ENCODE data around the gene ZFP92.
A peak's percentile ranks its signal among the peaks of the same experiment; 100 is the strongest.
"Not testable (repeated sequence)": the region's sequence is repeated elsewhere in the genome, so short reads cannot be mapped to it uniquely, and the experiment has no call there.

Gene ZFP92, protein sequence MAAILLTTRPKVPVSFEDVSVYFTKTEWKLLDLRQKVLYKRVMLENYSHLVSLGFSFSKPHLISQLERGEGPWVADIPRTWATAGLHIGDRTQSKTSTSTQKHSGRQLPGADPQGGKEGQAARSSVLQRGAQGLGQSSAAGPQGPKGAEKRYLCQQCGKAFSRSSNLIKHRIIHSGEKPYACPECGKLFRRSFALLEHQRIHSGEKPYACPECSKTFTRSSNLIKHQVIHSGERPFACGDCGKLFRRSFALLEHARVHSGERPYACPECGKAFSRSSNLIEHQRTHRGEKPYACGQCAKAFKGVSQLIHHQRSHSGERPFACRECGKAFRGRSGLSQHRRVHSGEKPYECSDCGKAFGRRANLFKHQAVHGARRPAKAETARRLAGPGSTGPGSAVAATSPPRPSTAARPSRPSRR

DNA sequence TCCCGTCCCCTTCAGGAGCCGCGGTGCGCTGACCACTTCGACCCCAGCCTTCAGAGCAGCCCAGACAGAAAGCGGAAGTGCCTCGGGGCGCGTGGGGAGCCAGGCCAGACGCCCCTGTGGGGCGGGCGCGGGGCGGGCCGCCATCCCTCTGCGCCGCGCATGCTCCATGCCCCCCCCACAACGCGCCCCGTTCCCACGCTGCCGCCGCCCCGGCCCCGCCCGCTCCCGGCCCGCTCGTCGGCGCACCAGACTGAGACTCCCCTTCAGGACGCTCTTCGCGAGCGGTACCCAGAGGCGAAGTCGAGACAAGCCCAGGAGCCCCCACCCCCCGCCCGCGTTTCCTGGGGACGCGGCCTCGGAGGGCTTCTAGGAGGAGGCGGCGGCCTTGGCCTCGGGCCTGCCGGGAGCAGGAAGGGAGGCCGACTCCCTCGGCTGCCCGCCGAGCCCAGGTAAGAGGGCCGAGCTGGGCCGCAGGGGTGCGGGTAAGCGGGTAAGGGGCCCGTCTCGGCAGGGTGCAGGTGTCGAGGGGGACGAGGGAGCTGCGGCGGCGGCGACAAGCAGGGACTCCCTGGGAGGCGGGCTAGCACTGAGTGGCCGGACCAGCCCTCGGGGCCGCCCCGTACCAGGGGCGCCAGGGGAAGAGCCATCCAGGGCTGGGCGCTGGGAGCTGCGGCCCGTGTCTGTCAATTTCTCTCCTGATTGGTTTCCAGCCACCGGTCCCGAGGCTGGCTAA is at the start of gene ZFP92:
Gene ZFP92 (plus strand): TSS at position 218 of the 733 bp plus-strand sequence. CDS start 6,851 bp downstream, outside the sequence.
- peak in 2 of 3 experiments; percentile 24 for DNase-seq

DNA sequence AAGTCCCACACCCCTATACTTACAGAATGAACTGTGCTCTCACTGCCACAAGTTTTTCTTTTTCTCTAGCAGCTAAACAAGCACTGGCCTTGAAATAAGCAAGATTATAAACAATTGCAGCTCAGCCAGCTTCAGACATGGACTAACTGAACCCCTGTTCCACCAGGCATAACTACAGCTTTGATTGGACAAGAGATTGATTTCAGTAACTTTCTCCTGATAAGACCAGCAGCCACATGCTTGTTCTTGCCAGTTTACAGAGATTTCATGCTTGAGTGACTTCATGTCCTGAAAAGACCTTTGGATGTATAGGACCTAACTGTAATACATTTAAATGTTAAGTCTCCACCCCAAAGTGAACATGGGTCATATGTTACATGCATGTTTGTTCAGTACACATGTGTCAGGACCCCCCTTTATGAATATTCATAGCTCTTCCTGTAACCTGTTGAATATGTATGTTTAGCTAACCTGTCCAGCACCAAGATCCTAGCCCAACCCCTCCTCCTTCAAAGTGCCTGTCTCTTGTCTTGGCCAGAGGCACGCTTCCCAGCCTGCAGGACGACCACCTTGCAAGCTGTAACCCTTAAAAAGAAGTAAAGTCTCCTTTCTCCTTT is 49.4 kb upstream of the ZFP92 start:
- DNase-seq, result no peak

DNA sequence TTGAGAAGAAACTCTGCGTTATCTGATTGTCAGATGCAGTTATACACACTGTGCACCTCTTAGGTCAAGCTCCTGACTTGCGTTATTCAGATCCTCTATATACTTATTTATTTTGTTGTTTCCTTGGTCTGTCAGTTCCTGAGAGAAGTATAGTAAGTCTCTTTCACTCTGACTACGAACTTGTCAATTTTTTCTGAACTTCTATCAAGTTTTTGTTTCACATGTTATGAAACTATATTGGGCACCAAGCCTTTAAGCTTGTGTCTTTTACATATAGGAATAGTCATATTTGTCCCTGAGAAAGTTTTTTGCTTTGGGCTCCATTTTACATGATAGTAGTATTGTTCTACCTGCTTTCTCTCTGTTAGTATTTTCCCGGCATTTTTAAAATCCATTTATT is 45.6 kb upstream of the ZFP92 start:
- no peak for DNase-seq

DNA sequence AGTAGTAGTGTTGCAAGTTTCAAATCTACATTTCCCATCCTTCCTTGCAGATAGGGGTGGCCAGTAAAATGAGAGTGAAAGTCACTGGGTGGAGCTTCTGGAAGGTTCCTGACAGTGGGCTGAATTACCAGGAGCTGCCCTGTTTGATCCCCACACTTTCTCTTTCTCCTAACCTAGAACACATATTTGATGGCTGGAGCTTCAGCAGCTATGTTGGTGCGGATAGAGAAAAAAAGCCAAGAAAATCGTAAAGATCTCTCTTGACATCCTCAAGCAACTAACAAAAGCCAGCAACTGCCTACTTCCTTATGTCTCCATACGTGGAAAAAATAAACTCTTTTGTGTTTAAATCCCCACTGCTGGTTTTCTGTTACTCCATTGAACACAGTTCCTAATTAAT is 45.2 kb upstream of the ZFP92 start:
- no peak for DNase-seq

DNA sequence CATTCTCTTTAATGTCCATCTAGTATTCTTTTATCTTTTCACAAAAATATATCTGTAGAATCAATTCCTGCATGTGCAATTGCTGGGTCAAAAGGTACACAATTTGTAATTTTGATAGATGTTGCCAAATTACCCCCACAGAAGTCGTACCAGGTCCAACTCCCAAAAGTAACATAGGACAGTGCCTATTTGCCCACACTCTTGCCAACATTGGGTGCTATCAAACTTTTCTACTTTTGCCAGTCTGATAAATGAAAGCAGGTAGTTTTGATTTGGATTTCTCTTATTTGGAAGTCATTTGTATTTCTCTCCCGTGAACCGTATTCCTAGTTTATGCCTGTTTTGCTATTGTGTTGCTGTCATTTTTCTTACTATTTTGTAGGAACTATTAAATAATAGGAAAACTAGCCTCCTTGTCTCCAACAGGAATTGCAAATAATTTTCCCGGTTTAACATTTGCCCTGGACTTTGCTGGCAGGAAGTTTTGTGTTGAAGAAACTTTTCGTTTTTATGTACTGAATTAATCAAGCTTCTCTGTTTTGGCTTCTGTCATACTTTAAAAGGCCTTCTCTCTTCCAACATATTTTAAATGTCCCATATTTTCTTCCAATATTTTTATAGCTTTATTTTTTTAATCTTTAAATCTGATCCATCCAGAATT is 44.3 kb upstream of the ZFP92 start:
- DNase-seq, result no peak

DNA sequence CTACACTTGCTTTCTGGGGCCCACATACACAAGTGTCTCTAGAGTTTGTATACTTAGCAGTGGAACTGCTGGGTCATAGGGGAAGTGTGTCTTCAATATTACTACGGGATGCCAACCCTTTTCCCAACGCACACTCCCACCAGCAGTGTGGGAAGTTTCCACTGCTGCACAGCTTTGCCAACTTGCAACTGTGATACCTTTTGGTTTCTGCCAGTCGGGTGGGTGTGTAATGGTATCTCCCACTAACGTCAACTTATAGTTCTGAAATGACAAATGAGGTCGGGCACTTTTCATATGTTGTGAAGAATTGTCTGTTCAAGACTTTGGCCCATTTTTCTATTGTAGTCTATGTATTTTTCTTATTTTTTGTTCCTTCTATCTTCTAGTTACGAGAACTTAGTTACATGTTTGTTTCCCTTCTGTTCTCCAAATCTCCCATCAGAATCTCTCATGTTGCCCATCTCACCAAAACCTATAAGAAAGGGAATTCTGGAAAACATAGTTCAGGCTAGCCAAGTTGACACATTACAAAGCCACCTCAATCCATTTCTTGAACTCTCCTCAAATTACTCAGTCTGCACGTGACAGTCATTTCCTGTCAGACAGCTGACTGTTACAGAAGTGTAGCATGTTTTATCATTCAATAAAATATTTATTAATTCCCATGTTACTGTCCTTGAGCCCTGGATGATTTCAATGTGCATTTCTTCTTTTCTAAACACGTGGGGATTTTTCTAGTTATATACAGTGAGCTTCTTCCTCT is 40.8 kb upstream of the ZFP92 start:
- DNase-seq, result no peak

DNA sequence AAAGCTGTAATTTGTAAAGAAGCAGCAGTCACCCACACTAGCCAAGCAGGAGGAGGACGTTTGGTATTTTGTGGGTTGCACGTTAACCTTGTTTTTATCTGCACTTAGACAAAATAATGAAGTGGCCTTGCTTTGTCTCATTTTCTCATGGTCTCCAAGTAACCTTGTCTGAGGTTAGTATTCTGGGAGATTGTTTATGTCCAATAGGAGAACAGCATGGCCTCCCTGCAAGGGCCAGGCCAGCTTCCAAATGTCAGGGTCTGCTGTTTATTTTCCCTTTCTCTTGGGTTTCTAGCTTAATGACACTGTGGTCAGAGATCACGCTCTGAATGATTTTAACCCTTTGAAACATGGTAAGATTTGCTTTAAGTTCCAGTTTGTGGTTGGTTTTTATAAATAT is 40.0 kb upstream of the ZFP92 start:
- no peak for DNase-seq

DNA sequence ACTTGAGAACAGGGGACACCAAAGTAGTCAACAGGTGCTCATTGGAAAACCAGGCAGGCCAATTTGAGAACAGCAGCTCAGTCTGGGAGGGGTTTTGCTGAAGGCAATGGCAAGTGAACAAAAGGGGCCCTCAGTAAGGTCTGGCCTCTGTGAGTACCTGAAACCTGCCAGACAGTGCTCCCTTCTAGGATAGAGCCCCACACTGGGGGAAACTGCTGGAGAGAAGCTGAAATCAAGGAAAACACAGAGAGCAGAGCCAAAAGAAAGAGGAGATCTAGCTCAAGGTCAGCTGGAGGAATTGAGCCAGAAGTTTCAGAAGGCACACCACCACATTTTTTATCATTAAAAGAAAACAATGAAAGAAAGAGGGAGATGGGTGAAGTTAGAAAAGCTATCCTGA is 38.3 kb upstream of the ZFP92 start:
- DNase-seq, result peak in 1 of 3 experiments; percentile 23

DNA sequence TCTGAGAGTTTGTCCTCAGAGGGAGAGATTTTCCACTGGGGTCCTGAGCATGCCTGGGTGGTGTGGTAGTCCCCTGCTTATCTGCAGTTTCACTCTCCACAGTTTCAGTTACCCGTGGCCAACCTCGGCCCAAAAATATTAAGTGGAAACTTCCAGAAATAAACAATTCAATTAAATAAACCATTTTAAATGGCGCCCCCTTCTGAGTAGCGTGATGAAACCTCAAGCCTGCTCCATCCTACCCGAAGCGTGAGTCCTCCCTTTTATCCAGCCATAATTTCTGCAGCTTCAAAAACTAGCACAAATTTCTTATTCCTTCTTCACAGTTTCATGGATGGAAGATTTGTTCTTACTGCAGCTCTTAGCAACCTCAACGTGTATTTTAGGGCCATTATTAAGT is 36.8 kb upstream of the ZFP92 start:
- DNase-seq, result no peak

DNA sequence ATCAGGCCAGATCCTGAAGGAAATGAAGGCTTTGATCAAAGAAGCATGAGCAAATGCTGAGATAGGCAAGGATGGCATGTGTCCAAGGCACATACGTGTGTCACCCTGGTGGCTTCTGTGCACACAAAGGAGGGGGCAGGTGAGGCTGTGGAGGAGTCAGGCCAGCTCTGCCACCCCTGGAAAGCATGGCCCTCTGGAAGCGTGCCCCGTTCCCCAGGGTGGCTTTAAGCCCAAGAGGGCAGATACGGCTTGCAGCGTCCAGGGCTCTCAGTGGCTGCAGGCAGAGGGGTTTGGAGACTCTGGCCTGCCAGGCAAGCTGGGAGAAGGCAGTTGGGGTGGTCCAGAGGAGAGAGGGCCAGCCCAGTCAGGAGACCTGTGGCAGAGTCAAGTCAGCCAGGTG is 35.7 kb upstream of the ZFP92 start:
- no peak for DNase-seq

DNA sequence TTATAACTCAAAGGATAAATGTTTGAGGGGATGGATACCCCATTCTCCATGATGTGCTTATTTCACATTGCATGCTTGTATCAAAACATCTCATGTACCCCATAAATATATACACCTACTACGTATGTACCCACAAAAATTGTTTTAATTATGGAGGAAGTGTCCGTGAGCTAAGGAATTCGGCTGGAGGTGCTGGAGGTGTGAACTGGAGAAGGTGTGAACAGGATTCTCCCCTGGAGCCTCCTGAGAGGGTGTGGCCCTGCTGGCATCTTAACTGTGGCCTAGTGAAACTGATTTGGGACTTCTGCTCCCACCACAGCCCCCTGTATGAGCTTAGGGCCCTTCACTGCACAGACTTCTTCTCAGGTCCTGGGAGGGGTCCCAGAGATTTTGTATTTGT is 33.5 kb upstream of the ZFP92 start:
- no peak for DNase-seq

DNA sequence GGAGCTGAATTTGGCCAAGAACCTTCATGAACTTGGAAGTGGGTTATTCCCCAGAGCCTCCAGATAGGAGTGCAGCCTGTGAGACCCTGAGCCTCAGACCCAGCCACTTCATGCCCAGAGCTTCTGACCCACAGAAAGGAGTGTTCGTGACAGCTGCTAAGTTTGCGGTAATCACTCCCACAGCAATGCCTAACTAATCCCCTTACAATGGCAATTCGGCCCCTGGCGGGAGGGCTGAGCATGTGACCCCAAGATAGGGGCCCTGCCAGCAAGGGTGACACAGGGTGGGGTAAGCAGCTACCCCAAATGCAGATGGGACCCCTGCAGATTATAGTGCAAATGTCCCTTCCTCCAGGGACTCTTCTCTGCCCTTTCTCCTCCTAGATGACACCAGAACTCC is 32.7 kb upstream of the ZFP92 start:
- DNase-seq, result no peak

DNA sequence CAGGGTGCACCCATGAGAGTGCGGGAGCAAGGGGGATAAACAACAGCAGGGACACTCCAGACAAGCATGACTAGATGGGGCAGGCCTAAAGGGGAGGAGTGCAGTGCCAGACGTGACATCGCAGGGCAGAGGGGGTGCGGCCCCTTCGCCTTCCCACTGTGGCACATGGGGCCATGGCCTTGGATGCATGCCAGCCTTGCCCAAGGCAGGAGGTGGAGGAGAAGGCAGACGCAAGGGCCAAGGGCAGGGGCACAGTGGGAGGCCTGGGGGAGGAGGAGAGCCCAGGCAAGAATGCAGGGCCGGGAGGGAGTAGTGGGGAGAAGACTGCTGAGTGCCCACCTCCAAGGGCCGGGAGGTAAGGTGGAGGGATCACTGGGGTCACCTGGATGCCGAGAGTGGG is 31.8 kb upstream of the ZFP92 start:
- DNase-seq, result no peak

DNA sequence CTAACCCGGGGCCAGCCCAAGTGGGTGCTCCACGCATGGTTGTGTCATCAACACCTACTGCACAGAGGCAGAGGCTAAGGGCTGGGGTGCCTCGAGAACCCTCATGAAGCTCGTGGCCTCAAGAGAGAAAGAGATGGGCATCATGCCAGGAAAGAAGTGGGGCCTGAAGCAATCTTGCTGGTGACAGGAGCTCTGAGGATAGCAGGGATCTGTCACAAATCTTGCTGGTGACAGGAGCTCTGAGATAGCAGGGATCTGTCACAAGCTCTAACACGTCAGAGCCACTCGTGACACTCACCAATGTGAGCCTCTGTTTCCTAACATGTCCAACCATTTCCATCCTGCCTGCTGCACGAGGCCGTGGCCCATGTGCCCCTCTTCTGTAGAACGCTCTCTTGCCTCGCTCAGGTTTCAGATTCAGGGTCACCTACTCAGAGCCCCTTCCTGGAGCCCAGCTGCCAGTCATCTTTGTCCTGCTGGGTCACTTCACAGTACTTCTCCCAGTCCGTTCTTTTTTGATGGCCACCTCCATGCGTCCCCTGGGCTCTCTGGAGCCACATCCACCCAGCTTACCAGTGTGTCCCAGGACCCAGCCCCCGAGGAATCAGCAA is 31.2 kb upstream of the ZFP92 start:
- DNase-seq, result peak in 2 of 3 experiments; percentile 23 to 25

DNA sequence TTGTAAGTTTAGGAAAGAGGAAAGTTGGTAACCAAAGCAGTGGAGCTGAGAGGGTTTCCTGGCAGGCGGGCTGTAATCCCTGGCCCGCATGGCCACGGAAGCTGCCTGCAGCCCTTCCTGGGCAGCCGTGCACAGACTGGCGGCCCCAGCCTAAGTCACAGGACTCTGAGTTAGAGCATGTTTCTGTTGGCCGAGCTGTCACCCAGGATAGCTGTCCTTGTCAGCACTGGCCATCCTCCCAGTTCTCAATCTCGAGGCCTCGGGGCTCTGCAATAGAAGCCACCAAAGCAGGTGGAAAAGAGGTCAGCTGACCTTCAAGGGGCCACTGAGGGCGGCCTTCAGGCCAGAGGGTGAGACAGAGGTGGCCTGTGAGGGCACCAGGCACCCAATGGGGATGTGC is 30.6 kb upstream of the ZFP92 start:
- no peak for DNase-seq

DNA sequence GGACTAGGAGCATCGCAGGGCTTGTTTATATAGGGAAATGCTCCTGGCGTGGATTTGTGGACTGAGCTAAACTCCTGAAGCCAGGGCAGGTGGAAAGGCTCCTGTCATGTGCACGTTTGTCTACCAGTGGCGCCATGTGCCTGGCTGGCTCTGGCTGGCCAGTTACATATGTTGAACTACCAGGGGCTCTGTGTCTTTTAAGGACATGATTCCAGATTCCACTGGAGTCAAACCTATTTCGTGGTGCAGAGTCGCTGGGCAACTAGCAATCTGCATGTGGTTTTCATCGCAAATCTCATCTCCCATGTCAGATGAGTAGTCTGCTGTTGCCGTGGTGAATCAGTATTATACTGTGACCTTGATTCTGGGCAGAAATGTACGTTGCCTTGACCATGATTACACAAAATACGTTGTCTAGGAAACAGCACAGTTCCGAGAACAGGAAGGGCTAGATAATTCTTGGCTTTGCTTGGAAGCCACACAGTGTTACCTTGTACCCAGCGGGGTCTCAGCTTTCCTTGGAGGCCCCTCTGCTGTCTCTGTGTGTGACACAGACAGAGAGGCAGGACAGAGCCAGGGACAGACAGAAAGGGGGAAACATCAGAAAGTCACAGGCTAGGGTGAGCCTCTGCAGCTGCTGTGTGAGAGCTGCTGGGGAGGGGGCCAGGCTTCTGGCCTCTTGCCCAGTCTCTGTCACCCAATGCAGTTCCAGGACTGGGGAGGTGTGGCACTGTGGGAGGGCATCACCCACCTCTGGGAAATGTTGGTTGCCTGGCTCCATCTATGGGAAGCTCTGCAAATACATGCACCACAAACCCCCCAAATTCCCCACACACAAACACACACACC is 29.4 kb upstream of the ZFP92 start:
- peak; percentile 72 to 89 (median 84) for DNase-seq

DNA sequence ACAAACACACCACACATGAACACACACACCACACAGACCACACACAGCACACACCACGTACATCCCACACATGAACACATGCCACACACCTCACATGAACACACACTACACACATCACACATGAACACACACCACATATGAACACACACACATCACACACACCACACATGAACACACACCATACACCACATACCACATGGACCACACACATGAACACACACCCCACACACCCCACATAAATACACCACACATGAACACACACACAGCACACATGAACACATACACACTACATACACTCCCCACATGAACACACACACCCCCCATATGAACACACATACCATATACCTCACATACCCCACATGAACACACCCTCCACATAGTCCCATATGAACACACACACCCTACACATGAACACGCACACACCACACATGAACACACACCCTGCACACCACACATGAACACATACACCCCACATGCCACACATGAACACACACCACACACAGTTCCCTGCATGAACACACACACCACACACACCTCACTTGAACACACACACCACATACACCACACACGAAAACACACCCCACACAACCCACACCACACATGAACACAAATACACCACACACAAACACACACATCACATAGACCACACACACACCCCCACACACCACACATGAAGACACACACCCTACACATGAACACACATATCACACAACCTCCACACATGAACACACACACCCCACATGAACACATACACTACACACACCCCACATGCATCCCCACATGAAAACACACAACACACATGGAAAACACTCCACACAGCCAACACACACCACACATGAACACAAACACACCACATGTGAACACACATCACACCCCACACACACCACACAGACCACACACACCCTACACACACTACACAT is 28.4 kb upstream of the ZFP92 start:
- DNase-seq, result no peak

DNA sequence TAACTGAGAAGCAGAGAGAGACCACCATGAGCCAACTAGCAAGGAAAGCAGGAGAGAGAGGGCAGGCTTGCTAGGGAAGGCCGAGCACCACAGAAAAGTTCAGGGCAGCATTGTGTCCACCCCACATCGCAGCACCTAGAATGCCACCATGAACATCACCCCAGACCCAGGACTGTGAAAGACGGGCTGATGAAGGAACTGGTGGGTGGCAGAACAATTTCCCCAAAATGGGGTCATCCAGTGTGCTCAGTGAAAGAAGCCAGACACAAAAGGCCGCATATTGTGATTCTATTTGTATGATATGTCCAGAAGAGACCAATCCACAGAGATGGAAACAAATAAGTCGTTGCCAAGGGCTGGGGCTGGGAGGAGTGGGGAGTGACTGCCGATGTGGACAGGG is 26.9 kb upstream of the ZFP92 start:
- no peak for DNase-seq

DNA sequence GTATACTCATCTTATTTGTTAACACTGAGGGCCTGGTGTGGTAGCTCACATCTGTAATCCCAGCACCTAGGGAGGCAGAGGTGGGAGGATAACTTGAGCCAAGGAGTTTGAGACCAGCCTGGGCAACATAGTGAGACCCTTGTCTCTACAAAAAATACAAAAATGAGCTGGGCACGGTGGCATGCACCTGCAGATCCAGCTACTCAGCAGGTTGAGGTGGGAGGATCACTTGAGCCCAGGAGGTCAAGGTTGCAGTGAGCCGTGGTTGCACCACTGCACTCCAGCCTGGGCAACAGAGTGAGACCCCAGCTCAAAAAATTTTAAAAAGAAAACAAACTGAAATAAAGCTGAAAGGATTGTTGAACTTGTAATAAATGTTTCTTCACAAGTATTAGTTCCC is 26.3 kb upstream of the ZFP92 start:
- DNase-seq, result not testable (repeated sequence)

DNA sequence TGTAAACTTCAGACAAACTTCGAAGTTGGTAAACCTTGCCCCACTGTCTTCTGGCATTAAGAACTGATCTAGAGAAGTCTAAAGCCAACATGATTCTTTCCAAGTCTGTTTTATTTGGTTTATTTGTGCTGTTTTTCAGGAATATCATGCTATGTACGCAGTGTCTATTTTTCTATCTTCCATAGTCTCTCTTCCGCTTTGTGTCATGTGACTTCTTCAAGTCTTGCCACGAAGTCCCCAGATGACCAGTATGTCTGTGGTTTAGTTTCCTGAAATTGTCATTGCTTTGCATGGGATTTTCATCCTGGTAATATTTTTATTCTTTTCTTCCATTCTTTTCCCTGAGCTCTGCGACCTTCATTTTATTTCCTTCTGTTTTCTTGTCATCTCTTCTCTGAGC is 25.2 kb upstream of the ZFP92 start:
- DNase-seq, result no peak

Data from NCI-H1417 (cell line).